Measurements from ENCODE around the gene CLDN11. TPM values are rescaled to one million over a fixed set of nuclear protein-coding genes. Genes with fewer than 3 reads are reported as not detected.
A peak's percentile ranks its signal among the peaks of the same experiment; 100 is the strongest.

Gene CLDN11
- total RNA-seq, 1 donor from 2014 or later: 0.70 TPM

DNA sequence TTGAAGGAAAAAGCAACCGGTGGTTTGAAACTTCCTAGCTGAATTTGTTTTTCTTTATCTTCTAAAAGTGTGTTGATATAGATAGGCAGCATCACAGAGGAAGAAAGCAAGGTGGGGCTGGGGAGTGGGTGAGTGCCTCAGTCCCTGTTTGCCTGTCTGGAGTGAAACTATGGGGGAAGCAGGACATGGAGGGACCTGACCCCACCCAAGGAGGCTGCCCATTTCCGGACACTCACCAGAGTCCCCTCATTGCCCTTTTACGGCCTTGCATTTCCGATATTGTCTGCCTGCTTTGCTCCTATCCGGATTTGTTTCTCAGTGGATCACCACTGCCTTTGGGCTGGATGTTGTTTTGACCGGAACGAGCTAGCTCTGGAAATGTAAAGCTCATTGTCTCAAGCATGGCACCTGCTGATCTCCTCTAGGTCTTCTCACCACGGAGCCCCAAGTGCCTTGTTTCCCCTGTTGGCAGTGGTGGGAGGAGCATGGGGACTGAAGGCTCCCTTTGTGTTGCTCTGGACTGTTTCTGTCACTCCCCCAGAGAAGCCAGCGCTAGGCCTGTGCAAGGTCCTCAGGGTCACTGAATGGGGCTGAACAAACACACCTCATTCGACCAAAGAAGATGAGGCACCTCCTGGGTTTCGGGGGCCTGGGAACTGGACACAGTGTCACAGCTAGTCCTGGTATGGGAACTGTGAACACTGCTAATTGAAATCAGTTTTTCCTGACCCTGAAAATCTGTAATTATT is 7.0 kb downstream of the CLDN11 start:
- peaks cover 27% of the 10 kb centered on the region for H3K4me1 ChIP-seq (ENCODE audit: insufficient read depth, low read length)
- no peaks in the 10 kb centered on the region for H3K79me2 ChIP-seq (ENCODE audit: insufficient read depth, low read length)
- no peaks in the 10 kb centered on the region for H3K9me3 ChIP-seq (ENCODE audit: insufficient read depth, low read depth, low read length)
- H3K36me3 ChIP-seq (ENCODE audit: insufficient read depth, low read length): no peaks in the 10 kb centered on the region
- FAIRE-seq (no peak), DNase-seq (ENCODE audit: low read depth) (no peak)
- H3K36me3 Mint-ChIP-seq (ENCODE audit: low read depth, unreplicated experiment): peaks cover 24% of the 10 kb centered on the region
- H3K27me3 Mint-ChIP-seq (ENCODE audit: low read depth, unreplicated experiment): peaks cover 52% of the 10 kb centered on the region
- peaks cover 9% of the 10 kb centered on the region for H3K4me1 Mint-ChIP-seq (ENCODE audit: low read depth, unreplicated experiment)
- no peak overlapping the region for H3K9ac ChIP-seq (ENCODE audit: low read length)
- H3K4me3 Mint-ChIP-seq (ENCODE audit: unreplicated experiment): no peak overlapping the region
- no peak overlapping the region for H2AFZ ChIP-seq (ENCODE audit: low read depth, low read length)
- H3K27ac Mint-ChIP-seq (ENCODE audit: unreplicated experiment): no peak overlapping the region
- H3K4me2 ChIP-seq (ENCODE audit: low read length): no peak overlapping the region
- no peaks in the 10 kb centered on the region for H3K27me3 ChIP-seq (ENCODE audit: insufficient read depth, low read length)
- no peaks in the 10 kb centered on the region for H4K20me1 ChIP-seq (ENCODE audit: insufficient read depth, low read length)
- H3K9me3 Mint-ChIP-seq (ENCODE audit: unreplicated experiment): peaks cover 1% of the 10 kb centered on the region
- no peak overlapping the region for H3K4me3 ChIP-seq (ENCODE audit: insufficient read depth, low read depth, low read length)
- TF ChIP-seq EZH2 (IDR thresholded peaks at IDR 0.05; ENCODE audit: insufficient read depth, low read length) (no peak), CTCF (IDR thresholded peaks at IDR 0.05; ENCODE audit: insufficient read depth, low read depth, low read length) (no peak)
- no peak overlapping the region for H3K27ac ChIP-seq (ENCODE audit: low read depth, low read length)

- Histone ChIP-seq H2AFZ (ENCODE audit: low read depth, low read length) (no peak overlapping the region), H3K4me2 (ENCODE audit: low read length) (no peak overlapping the region), H3K79me2 (ENCODE audit: insufficient read depth, low read length) (no peaks in the 10 kb centered on the region), H4K20me1 (ENCODE audit: insufficient read depth, low read length) (no peaks in the 10 kb centered on the region), H3K27me3 (ENCODE audit: insufficient read depth, low read length) (no peaks in the 10 kb centered on the region), H3K27ac (ENCODE audit: low read depth, low read length) (no peak overlapping the region), H3K36me3 (ENCODE audit: insufficient read depth, low read length) (no peaks in the 10 kb centered on the region), H3K9me3 (ENCODE audit: insufficient read depth, low read depth, low read length) (no peaks in the 10 kb centered on the region), H3K9ac (ENCODE audit: low read length) (no peak overlapping the region), H3K4me1 (ENCODE audit: insufficient read depth, low read length) (peaks cover 27% of the 10 kb centered on the region), H3K4me3 (ENCODE audit: insufficient read depth, low read depth, low read length) (no peak overlapping the region)
- no peak for FAIRE-seq
- Mint-ChIP-seq H3K27ac (ENCODE audit: unreplicated experiment) (no peak overlapping the region), H3K36me3 (ENCODE audit: low read depth, unreplicated experiment) (peaks cover 22% of the 10 kb centered on the region), H3K9me3 (ENCODE audit: unreplicated experiment) (no peaks in the 10 kb centered on the region), H3K4me3 (ENCODE audit: unreplicated experiment) (no peak overlapping the region), H3K4me1 (ENCODE audit: low read depth, unreplicated experiment) (peaks cover 9% of the 10 kb centered on the region), H3K27me3 (ENCODE audit: low read depth, unreplicated experiment) (peaks cover 54% of the 10 kb centered on the region)
- peak; percentile 69 for DNase-seq (ENCODE audit: low read depth)
- TF ChIP-seq EZH2 (IDR thresholded peaks at IDR 0.05; ENCODE audit: insufficient read depth, low read length): no peak
- TF ChIP-seq CTCF (IDR thresholded peaks at IDR 0.05; ENCODE audit: insufficient read depth, low read depth, low read length): no peak
Measured at GRCh38 chr3:170426240-170426797, 7.7 kb downstream of the CLDN11 start.

GRCh38 chr3:170428095-170428494 is 9.4 kb downstream of the CLDN11 start:
- Mint-ChIP-seq H3K9me3 (ENCODE audit: unreplicated experiment) (no peaks in the 10 kb centered on the region), H3K4me1 (ENCODE audit: low read depth, unreplicated experiment) (peaks cover 9% of the 10 kb centered on the region), H3K27me3 (ENCODE audit: low read depth, unreplicated experiment) (peaks cover 57% of the 10 kb centered on the region), H3K27ac (ENCODE audit: unreplicated experiment) (no peak overlapping the region), H3K36me3 (ENCODE audit: low read depth, unreplicated experiment) (peaks cover 22% of the 10 kb centered on the region), H3K4me3 (ENCODE audit: unreplicated experiment) (no peak overlapping the region)
- Histone ChIP-seq H3K79me2 (ENCODE audit: insufficient read depth, low read length) (no peaks in the 10 kb centered on the region), H3K9ac (ENCODE audit: low read length) (no peak overlapping the region), H3K27me3 (ENCODE audit: insufficient read depth, low read length) (no peaks in the 10 kb centered on the region), H3K4me3 (ENCODE audit: insufficient read depth, low read depth, low read length) (no peak overlapping the region), H4K20me1 (ENCODE audit: insufficient read depth, low read length) (no peaks in the 10 kb centered on the region), H3K9me3 (ENCODE audit: insufficient read depth, low read depth, low read length) (no peaks in the 10 kb centered on the region), H3K27ac (ENCODE audit: low read depth, low read length) (no peak overlapping the region), H3K36me3 (ENCODE audit: insufficient read depth, low read length) (no peaks in the 10 kb centered on the region), H2AFZ (ENCODE audit: low read depth, low read length) (no peak overlapping the region), H3K4me1 (ENCODE audit: insufficient read depth, low read length) (peaks cover 27% of the 10 kb centered on the region), H3K4me2 (ENCODE audit: low read length) (peak overlapping the region; percentile 69)
- DNase-seq (ENCODE audit: low read depth): no peak
- TF ChIP-seq EZH2 (IDR thresholded peaks at IDR 0.05; ENCODE audit: insufficient read depth, low read length) (no peak), CTCF (IDR thresholded peaks at IDR 0.05; ENCODE audit: insufficient read depth, low read depth, low read length) (no peak)
- no peak for FAIRE-seq
